Measurements from ENCODE around the gene RTL10.
"Not testable (repeated sequence)": the region's sequence is repeated elsewhere in the genome, so short reads cannot be mapped to it uniquely, and the experiment has no call there.

RTL10 gene

GRCh38 chr22:19842393-19843106 is 12.1 kb downstream of the RTL10 start:
- no peak for DNase-seq

- no peak for DNase-seq
Measured at GRCh38 chr22:19841641-19842392, 12.9 kb downstream of the RTL10 start.

- DNase-seq: no peak
Measured at GRCh38 chr22:19840955-19841640, 13.6 kb downstream of the RTL10 start.

GRCh38 chr22:19840059-19840458 is 14.6 kb downstream of the RTL10 start:
- no peak for DNase-seq

- DNase-seq: no peak
Measured at GRCh38 chr22:19837915-19838314, 16.8 kb downstream of the RTL10 start.

- DNase-seq: no peak
Measured at GRCh38 chr22:19836512-19836911, 18.2 kb downstream of the RTL10 start.

GRCh38 chr22:19834599-19834998 is 20.1 kb downstream of the RTL10 start:
- no peak for DNase-seq

GRCh38 chr22:19833327-19833726 is 21.3 kb downstream of the RTL10 start:
- DNase-seq: not testable (repeated sequence)

- no peak for DNase-seq
Measured at GRCh38 chr22:19832476-19833108, 22.1 kb downstream of the RTL10 start.

GRCh38 chr22:19831979-19832378 is 22.7 kb downstream of the RTL10 start:
- not testable (repeated sequence) for DNase-seq

- no peak for DNase-seq
Measured at GRCh38 chr22:19831016-19831415, 23.7 kb downstream of the RTL10 start.

- DNase-seq: no peak
Measured at GRCh38 chr22:19828035-19828401, 26.7 kb downstream of the RTL10 start.

GRCh38 chr22:19827341-19828034 is 27.2 kb downstream of the RTL10 start:
- no peak for DNase-seq

- DNase-seq: no peak
Measured at GRCh38 chr22:19826619-19826950, 28.1 kb downstream of the RTL10 start.

GRCh38 chr22:19825904-19826618 is 28.6 kb downstream of the RTL10 start:
- no peak for DNase-seq

GRCh38 chr22:19824926-19825339 is 29.7 kb downstream of the RTL10 start:
- no peak for DNase-seq

- no peak for DNase-seq
Measured at GRCh38 chr22:19824212-19824925, 30.3 kb downstream of the RTL10 start.

- no peak for DNase-seq
Measured at GRCh38 chr22:19823902-19824211, 30.8 kb downstream of the RTL10 start.

GRCh38 chr22:19823191-19823901 is 31.3 kb downstream of the RTL10 start:
- no peak for DNase-seq

- DNase-seq: no peak
Measured at GRCh38 chr22:19822301-19823117, 32.2 kb downstream of the RTL10 start.

All from DMS 273 treated with DMSO at 0.1 percent for 48 hours (cell line).